Measurements from ENCODE around the gene XRCC4.
A peak's percentile ranks its signal among the peaks of the same experiment; 100 is the strongest.

Gene XRCC4

DNA sequence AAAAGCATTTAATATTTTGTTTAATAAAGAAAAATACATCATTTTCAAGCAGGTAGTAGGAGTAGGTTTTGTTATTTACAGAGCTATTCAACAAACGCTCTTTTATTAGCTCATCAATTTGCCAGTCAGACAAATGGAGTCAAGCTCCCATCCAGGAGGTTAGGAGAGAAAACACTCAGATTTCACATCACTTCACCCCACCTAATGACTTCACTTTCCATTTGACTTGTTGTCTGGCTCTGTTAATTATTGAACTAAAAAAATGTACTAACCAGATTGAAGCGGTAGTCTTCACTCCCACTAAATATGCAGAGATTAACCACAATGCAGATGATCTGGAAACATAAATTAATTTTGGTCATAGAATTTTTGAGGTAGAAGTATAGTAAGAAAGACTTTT is 200.6 kb downstream of the XRCC4 start:
- DNase-seq (ENCODE audit: low spot score), result no peak

DNA sequence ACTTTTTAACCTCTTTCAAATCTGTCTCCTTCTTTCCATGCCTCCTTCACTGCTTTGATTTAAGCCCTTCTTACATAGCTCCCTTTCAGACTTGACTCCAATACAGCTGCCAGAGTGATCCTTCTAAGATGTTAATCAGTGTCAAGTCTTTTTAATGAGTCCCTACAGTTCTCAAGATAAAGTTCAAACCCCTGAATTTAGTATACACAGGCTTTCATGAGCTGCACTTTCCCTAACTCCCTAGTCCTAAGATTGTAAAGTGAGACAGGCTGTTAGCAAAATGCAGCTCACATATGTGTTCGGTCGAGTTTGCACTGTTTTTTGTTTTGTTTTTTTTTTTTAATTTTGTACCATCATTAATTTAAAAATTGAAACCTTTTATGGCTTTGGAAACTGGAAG is 203.8 kb downstream of the XRCC4 start:
- DNase-seq (ENCODE audit: low spot score), result no peak

DNA sequence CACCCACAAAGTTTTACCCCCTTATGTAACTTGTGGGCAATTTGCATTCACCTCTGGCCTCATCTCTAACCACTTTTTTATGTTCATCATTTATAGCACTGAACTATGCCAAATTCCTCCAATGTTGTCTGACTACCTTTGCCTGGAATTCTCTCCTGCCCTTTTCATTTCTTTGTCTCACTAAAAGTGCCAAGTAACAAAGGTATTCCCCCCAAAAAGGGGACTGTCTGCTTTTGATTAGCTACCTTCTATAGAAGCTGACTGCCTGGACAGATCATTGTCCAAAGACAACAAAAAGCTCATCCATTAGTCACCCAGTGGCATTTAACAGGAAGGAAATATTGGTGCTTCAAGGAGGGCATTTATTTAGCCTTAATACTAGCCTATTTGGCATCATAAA is 204.3 kb downstream of the XRCC4 start:
- peak; percentile 26 for DNase-seq (ENCODE audit: low spot score)

DNA sequence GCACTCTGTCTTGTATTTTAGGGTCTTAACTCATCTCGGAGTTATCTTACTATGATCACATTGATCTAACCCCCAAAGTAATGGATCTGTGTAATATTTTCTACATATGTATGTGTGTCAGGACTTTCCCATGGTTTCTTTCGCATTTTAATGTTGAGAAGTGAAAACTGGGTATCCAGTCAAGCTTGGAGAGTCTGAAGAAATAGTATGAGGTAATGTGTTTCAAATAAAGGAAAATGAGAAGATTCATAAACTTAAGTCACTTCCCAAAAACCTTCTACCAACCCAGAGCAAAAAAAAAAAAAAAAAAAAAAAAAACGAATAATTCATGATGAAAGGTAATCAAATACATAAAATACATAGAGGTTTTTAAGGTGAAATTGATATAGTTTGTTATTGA is 206.4 kb downstream of the XRCC4 start:
- DNase-seq (ENCODE audit: low spot score), result no peak

DNA sequence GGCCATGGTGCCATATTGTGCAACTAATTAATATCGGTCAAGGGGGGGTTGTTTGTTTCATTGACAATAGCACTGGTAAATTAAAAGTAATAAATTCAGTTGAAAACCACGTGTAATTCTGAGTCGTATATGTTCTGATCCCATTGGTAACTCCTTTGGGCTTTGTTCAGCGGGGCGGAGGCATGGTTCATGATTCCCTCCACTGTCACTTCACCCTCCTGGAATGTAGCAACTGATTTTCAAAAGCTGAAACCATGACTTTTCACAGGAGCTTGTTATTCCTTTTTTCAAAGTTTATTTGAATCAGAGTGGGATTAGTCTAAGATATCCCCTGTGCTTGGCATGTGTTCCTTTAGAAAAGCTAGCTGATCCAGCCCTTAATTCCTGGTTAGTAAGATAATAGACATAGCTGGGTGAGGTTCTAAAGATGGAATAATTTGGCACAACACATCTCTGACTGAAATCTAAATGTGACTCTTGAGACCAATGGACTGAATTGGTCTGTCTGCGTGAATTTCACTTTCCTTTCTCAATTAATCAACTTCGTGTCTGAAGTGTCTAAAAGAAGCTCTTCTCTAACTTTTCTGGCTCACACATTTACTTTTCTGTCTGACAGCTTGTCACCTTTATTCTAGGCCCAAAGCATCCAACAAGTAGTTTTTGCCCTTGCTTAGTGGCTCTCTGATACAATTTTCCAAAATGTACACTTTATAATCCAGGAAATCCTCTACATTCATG is 208.5 kb downstream of the XRCC4 start:
- no peak for DNase-seq (ENCODE audit: low spot score)

DNA sequence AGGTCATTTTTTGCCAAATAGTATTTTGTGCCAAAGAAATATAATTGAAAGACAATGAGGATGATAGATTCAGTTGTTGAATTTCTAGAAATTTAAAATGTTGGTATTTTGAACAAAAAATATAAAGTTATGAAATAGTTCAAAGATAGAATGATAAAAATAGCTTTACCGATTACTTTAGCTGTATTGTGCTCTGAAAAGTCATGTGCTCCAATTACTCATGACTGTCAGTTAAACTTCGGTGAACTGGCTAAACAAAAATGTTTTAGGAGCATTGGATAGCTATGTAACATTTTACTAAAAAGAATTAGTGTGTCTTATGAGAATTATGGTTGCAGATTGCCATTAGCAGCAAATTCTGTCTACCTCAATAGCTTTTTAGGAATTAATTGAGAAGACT is 216.9 kb downstream of the XRCC4 start:
- DNase-seq (ENCODE audit: low spot score), result no peak

DNA sequence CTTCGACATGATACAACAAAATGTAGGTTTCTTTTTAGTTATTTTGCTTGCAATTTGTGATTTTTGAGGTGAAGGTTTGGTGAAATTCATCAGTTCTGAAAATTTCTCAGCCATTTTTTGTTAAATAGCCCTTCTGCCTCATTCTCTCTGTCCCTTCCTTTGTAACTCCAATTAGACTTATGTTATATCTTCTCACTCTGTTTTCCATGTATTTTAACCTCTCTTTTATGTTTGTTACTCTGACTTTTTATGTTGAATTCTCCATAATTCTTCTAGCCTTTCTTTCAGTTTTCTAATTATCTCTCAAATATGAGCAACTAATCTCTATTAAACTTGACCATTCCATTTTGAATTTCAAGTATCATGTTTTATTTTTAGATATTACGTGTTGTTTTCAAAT is 222.0 kb downstream of the XRCC4 start:
- DNase-seq (ENCODE audit: low spot score), result no peak

DNA sequence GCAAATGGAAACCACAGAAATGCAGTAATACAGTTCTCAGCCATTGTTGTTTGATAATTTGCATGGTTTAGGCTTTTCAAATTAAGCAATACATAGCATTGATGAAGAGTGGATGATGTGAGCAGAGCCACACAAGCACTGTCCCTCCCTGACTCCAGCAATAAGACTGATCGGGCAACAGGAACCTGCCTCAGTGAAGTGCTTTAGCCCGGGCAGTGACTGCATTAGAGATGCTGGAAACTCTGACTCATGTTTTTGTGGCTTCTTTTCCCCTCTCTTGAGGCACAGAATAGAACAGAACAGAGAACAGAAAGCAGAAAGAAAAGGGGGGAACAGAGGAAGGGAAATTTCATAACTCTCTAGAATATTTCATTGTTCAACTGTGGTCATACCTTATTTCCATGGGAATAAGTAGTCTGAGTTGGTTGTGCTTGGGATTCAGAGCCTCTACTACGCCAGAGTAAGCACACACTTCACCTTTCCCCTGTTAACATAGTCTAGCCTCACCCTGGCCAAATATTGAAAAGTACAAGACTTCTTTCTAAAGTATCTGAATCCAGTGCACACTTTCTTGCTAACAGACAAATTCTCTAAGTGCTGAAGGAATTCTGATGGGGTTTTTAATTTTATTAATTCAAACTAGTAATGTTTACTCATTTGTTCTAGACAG is 229.4 kb downstream of the XRCC4 start:
- DNase-seq (ENCODE audit: low spot score), result no peak

DNA sequence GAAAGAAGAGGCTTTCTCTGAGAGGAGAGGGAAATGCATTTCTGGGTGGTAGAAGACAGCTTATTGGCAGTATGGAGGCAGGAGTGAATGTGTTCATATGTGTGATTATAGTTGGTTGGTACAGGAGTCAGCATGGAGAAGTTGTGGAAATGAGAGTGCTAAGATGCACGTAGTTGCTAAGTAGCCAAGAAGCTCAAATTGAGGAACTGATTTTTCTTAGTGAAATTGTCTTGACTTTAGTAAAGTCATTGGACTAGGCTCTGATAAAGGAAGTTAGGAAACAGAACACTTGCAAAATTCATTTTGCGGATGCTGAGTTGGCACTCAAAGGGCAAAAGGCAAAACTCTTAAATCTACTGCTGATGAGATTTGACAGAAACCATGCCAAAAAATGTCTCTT is 235.3 kb downstream of the XRCC4 start:
- no peak for DNase-seq (ENCODE audit: low spot score)

DNA sequence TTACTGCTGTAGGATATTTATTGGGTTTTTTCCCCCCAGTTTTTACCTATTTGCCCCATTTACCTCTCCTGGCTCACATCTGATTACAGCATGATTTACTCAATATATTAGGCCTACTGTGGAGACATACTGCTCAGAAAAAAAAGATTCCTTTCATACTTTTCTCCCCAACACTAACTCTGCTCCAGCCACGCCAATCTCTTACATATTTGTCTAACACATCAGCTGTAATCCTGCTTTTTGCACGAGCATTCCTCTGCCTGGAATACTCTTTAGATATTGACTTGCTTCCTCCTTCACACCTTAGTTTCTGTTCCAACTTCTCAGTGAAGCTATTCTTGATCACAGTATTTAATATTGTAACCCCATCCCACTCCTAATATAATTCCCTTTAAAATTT is 236.1 kb downstream of the XRCC4 start:
- no peak for DNase-seq (ENCODE audit: low spot score)

DNA sequence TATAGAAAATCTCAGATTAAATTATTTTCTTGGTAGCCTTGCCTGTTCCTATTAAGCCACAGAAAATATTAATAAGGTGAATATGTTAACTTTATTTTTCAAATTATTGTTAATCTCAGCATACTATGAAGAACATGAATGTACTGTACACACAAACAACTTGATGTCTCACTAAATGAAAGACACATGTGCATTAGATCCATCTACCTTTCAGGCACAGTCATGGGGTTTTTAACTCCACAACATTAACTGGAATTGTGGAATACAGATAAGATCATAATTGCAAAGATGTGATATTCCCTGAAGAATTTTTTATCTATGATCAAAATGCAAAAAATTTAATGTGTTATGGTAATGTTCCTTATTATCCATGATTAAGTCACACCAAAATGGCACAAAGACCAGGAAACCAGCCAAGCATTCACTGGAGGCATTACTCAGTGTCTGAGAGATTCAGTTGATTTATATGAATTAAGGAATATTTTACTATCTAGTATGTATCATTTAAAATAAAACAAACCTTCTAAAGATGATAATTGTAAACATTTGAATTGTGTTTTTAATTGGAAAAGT is 244.2 kb downstream of the XRCC4 start:
- no peak for DNase-seq (ENCODE audit: low spot score)

DNA sequence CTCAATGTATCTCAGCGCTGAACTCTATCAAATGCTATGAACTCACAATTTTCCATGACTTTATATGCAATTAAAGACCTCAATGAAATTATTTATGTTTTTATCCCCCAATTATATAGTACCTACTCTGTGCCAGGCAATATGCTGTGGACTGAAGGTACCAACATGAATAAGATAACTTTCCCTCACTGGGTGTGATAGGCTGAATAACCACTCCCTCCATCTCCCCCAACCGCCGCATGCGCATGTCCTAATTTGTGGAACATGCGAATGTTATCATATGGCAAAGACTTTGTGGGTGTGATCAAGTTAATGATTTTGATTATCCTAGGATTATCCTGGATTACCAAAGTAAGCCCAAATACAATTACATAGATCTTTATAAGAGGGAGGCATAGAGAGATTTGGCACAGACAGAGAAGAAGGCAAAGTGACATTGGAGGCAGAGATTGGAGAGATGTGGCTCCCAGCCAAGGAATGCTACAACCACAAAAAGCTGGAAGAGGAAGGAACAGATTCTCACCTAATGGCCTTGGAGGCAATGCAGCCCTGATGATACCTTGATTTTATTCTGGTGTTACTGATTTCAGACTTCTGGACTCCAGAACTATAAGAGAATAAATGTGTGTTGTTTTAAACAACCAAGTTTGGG is 245.1 kb downstream of the XRCC4 start:
- no peak for DNase-seq (ENCODE audit: low spot score)

DNA sequence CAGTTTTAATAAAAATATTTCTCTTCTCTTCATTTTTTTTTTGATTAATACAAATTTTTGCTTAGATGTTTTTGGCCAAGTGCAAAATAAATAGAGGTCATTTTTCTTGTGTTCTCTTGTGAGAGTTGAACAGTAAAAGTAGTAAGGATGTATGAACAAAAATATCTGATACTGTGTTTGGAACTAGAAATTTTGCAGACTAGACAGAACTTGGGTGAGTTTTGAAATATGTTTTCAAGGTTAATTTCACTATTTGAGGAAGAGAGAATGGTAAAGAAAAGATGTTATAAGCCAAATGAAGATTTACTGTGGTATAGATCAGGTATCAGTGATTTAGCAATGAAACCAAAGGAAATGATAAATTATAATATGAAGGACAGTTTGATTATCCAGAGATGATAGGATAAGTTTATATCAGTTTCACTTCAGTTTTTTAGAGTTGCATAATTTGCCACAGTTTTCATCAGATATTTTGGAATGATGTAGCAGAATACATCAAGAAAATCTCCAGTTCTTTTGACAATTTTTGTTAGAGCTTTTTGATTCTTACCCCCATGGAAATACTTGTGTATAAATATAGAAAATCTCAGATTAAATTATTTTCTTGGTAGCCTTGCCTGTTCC is 246.3 kb downstream of the XRCC4 start:
- no peak for DNase-seq (ENCODE audit: low spot score)

DNA sequence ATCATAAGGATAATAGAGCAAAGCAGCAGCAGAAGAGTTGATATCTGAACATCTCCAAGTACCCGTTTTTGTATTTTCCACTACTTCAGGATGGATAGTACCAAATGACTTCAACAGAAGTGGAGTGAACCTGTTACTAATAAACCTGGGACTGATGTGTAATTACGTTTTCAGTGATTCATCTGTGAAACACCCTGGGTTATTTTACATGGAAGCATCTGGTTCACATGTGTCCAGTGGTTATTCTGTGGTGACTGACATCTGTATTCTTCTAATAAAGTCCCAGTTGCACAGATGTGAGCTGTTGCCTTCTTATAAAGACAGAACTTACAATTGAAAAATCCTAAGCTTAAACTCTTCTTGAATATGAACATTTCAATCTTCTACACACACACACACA is 254.5 kb downstream of the XRCC4 start:
- DNase-seq (ENCODE audit: low spot score), result no peak

DNA sequence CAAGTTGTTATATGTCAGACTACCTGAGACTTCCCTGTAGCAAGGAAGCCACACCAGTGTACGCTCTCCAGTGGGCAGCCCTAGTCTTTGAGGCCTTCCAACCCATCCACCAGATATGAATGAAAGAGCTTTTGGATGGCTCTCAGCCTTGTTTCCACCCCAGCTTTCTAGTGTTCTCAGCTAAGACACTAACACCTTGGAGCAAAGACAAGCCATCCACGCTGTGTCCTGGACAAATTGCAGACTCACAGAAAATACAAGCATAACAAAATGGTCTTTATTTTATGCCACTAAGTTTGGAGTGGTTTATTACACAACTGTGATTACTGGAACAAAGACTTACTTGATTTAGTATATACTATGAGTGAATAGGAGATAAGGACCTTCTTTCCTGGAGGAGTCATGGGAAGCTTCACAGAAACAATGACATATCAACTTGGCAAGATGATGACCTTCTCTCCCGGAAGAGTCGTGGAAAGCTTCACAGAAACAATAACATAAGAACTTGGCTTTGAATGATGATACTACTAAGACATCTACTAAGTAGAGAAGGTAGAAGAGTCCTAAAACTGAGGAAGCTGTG is 260.2 kb downstream of the XRCC4 start:
- no peak for DNase-seq (ENCODE audit: low spot score)

DNA sequence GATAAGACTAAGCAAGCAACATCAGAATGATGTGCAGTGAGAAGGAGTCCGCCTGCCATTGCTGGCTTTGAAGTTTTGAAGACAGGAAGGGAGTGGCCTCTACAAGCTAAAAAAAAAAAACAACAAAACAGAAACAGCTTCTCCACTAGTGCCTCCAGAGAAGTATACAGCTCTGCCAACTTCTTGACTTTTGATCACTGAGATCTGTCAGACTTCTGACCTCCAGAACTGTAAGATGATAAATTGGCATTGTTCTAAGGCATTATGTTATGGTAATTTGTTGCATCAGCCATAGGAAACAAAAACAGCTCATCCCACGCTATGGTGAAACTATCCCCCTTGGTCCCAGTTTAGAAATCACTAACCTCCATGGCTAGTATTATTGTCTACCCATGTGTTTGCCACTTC is 263.2 kb downstream of the XRCC4 start:
- DNase-seq (ENCODE audit: low spot score), result no peak

DNA sequence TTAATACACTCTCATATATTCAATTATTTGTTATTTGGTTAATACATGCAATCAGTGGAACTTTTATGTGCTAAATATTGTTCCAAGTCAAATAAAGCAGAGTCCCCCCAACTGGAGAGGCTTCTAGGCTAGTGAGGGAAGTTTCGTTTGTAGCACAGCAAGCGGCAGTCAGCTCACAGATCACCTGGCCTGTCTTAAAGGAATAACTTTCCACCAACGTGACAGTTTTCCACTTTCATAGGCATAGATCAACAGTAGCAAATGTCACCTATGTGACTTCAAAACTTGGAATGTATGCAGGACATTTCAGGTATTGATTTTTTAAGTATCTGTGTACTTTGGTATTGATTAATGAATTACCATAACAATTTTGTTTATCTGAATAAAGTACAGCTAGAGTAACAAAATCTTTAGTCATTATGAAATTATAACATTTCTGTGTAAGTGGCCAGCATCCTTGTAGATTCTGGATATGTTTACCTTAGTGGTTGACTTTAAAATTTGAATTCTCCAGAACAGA is 264.5 kb downstream of the XRCC4 start:
- no peak for DNase-seq (ENCODE audit: low spot score)

DNA sequence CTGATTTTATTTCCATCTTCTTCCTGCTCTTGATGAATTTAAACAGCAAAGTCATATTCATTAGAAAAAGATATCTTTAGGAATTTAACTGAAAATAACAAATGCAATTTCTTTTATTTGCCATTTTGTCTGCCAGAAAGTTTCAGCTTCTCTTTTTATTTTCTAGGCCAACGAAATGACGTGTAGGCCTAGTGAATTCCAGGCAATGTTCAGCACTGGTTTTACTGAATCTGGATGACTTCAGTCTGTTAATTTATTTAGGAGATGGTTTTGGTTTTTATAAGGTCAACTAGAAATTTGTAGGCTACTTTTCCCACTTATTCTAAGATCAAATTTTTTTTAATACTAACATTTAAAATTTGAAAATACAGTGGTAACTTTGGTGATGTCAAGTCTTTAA is 265.1 kb downstream of the XRCC4 start:
- DNase-seq (ENCODE audit: low spot score), result no peak

DNA sequence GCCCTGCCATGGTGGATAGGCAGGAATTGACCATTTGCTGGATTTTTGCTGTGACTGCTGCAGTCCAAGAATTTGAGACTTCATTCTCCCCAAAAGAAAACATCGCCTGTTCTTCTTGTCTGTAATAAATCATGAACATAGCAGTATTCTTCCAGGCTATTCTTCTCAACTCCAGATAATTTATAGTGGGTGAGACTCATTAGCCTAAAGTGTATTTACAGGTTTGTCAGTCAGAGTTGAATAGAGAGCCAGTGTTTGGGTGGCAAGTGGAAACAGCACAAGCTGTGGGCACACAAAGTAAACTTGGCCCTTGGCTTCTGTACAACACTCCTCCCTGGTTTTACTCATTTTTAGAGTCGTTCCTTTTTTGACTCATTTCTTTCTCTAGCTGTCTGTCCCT is 266.0 kb downstream of the XRCC4 start:
- no peak for DNase-seq (ENCODE audit: low spot score)

DNA sequence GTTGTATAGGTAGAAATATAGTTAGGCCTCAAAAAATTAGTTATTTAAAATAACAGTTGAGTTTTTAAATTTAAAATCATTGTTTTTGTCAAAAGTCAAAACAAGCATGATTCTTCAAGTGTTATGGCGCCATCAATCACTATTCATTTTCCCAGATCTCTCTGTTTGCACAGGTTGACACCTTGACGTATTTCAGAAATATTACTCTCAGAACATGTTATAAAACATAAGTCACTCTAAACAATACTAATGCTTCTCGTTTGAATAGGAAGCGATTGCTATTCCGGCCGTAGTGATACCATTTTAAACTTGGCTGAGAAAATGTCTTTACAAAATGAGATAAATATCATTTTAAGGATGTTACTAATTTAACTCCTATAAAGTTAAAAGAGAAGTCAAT is 268.1 kb downstream of the XRCC4 start:
- no peak for DNase-seq (ENCODE audit: low spot score)

DNA sequence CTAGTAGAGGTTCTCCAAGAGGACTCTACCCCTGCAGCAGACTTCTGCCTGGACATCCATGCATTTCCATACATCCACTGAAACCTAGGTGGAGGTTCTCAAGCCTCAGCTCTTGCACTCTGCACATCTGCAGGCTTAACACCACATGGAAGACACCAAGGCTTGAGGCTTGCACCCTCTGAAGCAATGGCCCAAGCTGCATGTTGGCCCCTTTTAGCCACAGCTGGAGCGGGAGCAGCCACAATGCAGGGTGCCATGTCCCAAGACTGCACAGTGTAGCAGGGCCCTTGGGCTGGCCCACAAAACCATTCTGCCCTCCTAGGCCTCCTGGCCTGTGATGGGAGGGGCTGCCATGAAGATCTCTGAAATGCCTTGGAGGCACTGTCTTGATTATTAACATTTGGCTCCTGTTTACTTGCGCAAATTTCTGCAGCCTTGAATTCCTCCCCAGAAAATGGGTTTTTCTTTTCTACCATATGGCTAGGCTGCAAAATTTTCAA is 271.0 kb downstream of the XRCC4 start:
- DNase-seq (ENCODE audit: low spot score), result no peak

DNA sequence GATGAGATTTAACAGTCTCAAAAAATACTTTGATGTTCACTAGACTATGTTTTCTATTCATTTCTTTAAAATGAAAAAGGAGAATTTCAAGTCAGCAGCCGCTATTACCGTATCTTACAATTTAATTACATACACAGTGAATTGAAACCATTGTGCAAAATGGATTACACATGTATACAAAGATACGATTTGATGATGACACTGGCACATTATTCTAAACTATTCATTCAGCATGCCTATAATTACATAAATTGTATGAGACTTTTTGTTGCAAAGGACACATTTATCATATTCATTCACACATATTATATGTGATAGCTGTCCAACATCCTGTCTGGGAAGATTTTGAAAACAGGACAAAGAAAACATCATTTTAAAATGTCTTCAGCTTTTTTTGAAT is 275.9 kb downstream of the XRCC4 start:
- no peak for DNase-seq (ENCODE audit: low spot score)
